ENCODE results near the gene CASD1. TPM values are rescaled to one million over a fixed set of nuclear protein-coding genes. Genes with fewer than 3 reads are reported as not detected.

The CASD1 gene
- total RNA-seq, 1 donor = 18.7 TPM

- no peak overlapping the region for H3K4me3 ChIP-seq (ENCODE audit: low read depth, low read length)
- no peak for TF ChIP-seq CTCF (IDR thresholded peaks at IDR 0.05; ENCODE audit: insufficient read depth, low read length)
- no peak for DNase-seq (ENCODE audit: low read depth)
Observed at GRCh38 chr7:94497874-94498670, 11.5 kb upstream of the CASD1 start.

GRCh38 chr7:94498918-94499317 is 10.7 kb upstream of the CASD1 start:
- TF ChIP-seq CTCF (IDR thresholded peaks at IDR 0.05; ENCODE audit: insufficient read depth, low read length) = no peak
- no peak overlapping the region for H3K4me3 ChIP-seq (ENCODE audit: low read depth, low read length)
- no peak for DNase-seq (ENCODE audit: low read depth)

- no peak for TF ChIP-seq CTCF (IDR thresholded peaks at IDR 0.05; ENCODE audit: insufficient read depth, low read length)
- DNase-seq (ENCODE audit: low read depth) = no peak
- H3K4me3 ChIP-seq (ENCODE audit: low read depth, low read length) = no peak overlapping the region
Observed at GRCh38 chr7:94507462-94507861, 2.1 kb upstream of the CASD1 start.

DNA sequence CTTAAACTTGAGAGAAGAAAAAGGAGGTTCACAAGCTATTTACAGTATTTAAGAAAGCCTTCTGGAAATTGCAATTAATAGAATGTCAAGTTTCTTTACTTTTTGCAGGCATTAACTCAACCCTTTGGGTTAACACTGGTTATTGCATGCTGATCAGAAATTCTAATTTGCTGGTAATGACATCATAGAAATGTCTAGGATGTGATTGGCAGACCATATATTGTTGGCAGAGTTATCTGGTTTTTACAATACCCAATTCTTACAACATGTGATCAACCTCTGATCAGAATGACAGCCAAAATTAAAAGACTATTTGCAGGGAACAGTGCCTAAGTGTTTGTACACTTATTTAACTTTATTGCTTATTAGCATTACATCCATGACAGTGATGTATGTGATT is 1.6 kb upstream of the CASD1 start:
- TF ChIP-seq CTCF (IDR thresholded peaks at IDR 0.05; ENCODE audit: insufficient read depth, low read length) = no peak
- DNase-seq (ENCODE audit: low read depth) = no peak
- no peak overlapping the region for H3K4me3 ChIP-seq (ENCODE audit: low read depth, low read length)

GRCh38 chr7:94509887-94510581 is 425 bp downstream of the CASD1 start:
- peak; percentile 59 for DNase-seq (ENCODE audit: low read depth)
- peak; percentile 41 for TF ChIP-seq CTCF (IDR thresholded peaks at IDR 0.05; ENCODE audit: insufficient read depth, low read length)

GRCh38 chr7:94510582-94511496 is 1.2 kb downstream of the CASD1 start:
- no peak for TF ChIP-seq CTCF (IDR thresholded peaks at IDR 0.05; ENCODE audit: insufficient read depth, low read length)
- peak overlapping the region; percentile 76 for H3K4me3 ChIP-seq (ENCODE audit: low read depth, low read length)
- peak; percentile 22 for DNase-seq (ENCODE audit: low read depth)

More at GRCh38 chr7:94509887-94510581, 425 bp downstream of the CASD1 start:
- H3K4me3 ChIP-seq (ENCODE audit: low read depth, low read length) = peak overlapping the region; percentile 76

All from fibroblast of the aortic adventitia (primary cell).